Limb (tissue), 2 donors: ENCODE results near the gene RDH5.

ENCODE experiments used
- DNase-seq, 2 donors: peaks; one replicate each; pipeline ENCODE4 v3.0.0-alpha.2; 2016; ENCODE audit errors: extremely low spot score in 2 of 2

The RDH5 gene

GRCh38 chr12:55728186-55728938, 8.2 kb downstream of the RDH5 start:
- DNase-seq, result peak in 1 of 2 donors; percentile 88

- peak; percentile 93 to 94 for DNase-seq
Observed at GRCh38 chr12:55728939-55729818, 9.0 kb downstream of the RDH5 start, which contains the start of gene CD63. Gene CD63, minus strand, starts transcription at chr12:55729009. Its CDS starts 668 bp downstream, at chr12:55728341.

- peak; percentile 67 to 78 for DNase-seq
Observed at GRCh38 chr12:55729819-55730818, 9.9 kb downstream of the RDH5 start.

GRCh38 chr12:55732288-55732687, 12.1 kb downstream of the RDH5 start:
- DNase-seq, result no peak

- no peak for DNase-seq
Observed at GRCh38 chr12:55733021-55733555, 12.9 kb downstream of the RDH5 start.

GRCh38 chr12:55733858-55734257, 13.7 kb downstream of the RDH5 start:
- no peak for DNase-seq

GRCh38 chr12:55734595-55734994, 14.4 kb downstream of the RDH5 start:
- DNase-seq, result no peak

- no peak for DNase-seq
Observed at GRCh38 chr12:55736076-55736475, 15.9 kb downstream of the RDH5 start.

GRCh38 chr12:55736780-55737580, 16.8 kb downstream of the RDH5 start:
- peak in 1 of 2 donors; percentile 73 for DNase-seq

- DNase-seq, result peak in 1 of 2 donors; percentile 64
Observed at GRCh38 chr12:55737581-55738122, 17.5 kb downstream of the RDH5 start.

GRCh38 chr12:55738123-55739024, 18.2 kb downstream of the RDH5 start:
- peak; percentile 89 to 92 for DNase-seq

GRCh38 chr12:55739025-55739378, 18.8 kb downstream of the RDH5 start:
- no peak for DNase-seq

GRCh38 chr12:55741931-55742680, 21.9 kb downstream of the RDH5 start:
- DNase-seq, result peak in 1 of 2 donors; percentile 51

- peak; percentile 88 to 91 for DNase-seq
Observed at GRCh38 chr12:55742719-55743405, 22.7 kb downstream of the RDH5 start, which contains the start of gene GDF11. Gene GDF11, plus strand, starts transcription at chr12:55743122. Its CDS starts 195 bp downstream, at chr12:55743317.

GRCh38 chr12:55743406-55744339, 23.5 kb downstream of the RDH5 start:
- peak; percentile 52 to 53 for DNase-seq
